D341Med (cell line): ENCODE results near the gene PTPRJ.
"Not testable (repeated sequence)": the region's sequence is repeated elsewhere in the genome, so short reads cannot be mapped to it uniquely, and the experiment has no call there.

Experiments used
- DNase-seq: peaks from one replicate; pipeline ENCODE4 v3.0.0; 2012; ENCODE audit warnings: low spot score

PTPRJ gene

GRCh38 chr11:48018528-48019216 is 38.3 kb downstream of the PTPRJ start:
- no peak for DNase-seq

GRCh38 chr11:48019217-48019584 is 38.8 kb downstream of the PTPRJ start:
- no peak for DNase-seq

- no peak for DNase-seq
These were observed 39.2 kb downstream of the PTPRJ start for GRCh38 chr11:48019595-48019994.

GRCh38 chr11:48020092-48020755 is 39.9 kb downstream of the PTPRJ start:
- DNase-seq, result no peak

- not testable (repeated sequence) for DNase-seq
These were observed 41.0 kb downstream of the PTPRJ start for GRCh38 chr11:48021201-48021820.

GRCh38 chr11:48022445-48022844 is 42.1 kb downstream of the PTPRJ start:
- no peak for DNase-seq

- DNase-seq, result not testable (repeated sequence)
These were observed 43.2 kb downstream of the PTPRJ start for GRCh38 chr11:48023608-48024007.

- DNase-seq, result peak; percentile 58
These were observed 44.3 kb downstream of the PTPRJ start for GRCh38 chr11:48024635-48025071.

GRCh38 chr11:48025293-48025983 is 45.1 kb downstream of the PTPRJ start:
- DNase-seq, result no peak

GRCh38 chr11:48025984-48026340 is 45.6 kb downstream of the PTPRJ start:
- DNase-seq, result no peak

GRCh38 chr11:48028914-48029680 is 48.7 kb downstream of the PTPRJ start:
- DNase-seq, result no peak

- no peak for DNase-seq
These were observed 49.4 kb downstream of the PTPRJ start for GRCh38 chr11:48029681-48030290.

GRCh38 chr11:48031602-48032001 is 51.2 kb downstream of the PTPRJ start:
- DNase-seq, result no peak

GRCh38 chr11:48032721-48033120 is 52.4 kb downstream of the PTPRJ start:
- no peak for DNase-seq

GRCh38 chr11:48033918-48034341 is 53.6 kb downstream of the PTPRJ start:
- DNase-seq, result no peak

GRCh38 chr11:48034926-48035871 is 54.8 kb downstream of the PTPRJ start:
- peak; percentile 47 for DNase-seq

- DNase-seq, result no peak
These were observed 55.7 kb downstream of the PTPRJ start for GRCh38 chr11:48036011-48036410.

- no peak for DNase-seq
These were observed 56.1 kb downstream of the PTPRJ start for GRCh38 chr11:48036466-48036865.

GRCh38 chr11:48037709-48038468 is 57.5 kb downstream of the PTPRJ start:
- no peak for DNase-seq
